ENCODE measurements around the gene AGBL1.

AGBL1 gene

GRCh38 chr15:86384186-86384585, 304.5 kb downstream of the AGBL1 start:
- TF ChIP-seq TAF1 (IDR thresholded peaks at IDR 0.05; ENCODE audit: low read depth) (no peak), CREB1 (IDR thresholded peaks at IDR 0.05; ENCODE audit: low read depth) (no peak), TEAD4 (IDR thresholded peaks at IDR 0.05) (no peak), TCF12 (IDR thresholded peaks at IDR 0.05; ENCODE audit: low read depth) (no peak), NFIC (IDR thresholded peaks at IDR 0.05) (no peak), EGR1 (IDR thresholded peaks at IDR 0.05) (no peak), CEBPB (IDR thresholded peaks at IDR 0.05) (no peak), EP300 (IDR thresholded peaks at IDR 0.05; ENCODE audit: borderline replicate concordance) (no peak), RAD21 (IDR thresholded peaks at IDR 0.05; ENCODE audit: low read depth) (no peak), REST (IDR thresholded peaks at IDR 0.05; ENCODE audit: low read depth) (no peak), YY1 (IDR thresholded peaks at IDR 0.05; ENCODE audit: low read depth) (no peak), MAX (IDR thresholded peaks at IDR 0.05) (no peak), USF1 (IDR thresholded peaks at IDR 0.05) (no peak), ZBTB7A (IDR thresholded peaks at IDR 0.05; ENCODE audit: low read depth) (no peak), FOXM1 (IDR thresholded peaks at IDR 0.05; ENCODE audit: borderline replicate concordance, low read depth) (no peak)

GRCh38 chr15:86392296-86392695, 312.6 kb downstream of the AGBL1 start:
- TF ChIP-seq TAF1 (IDR thresholded peaks at IDR 0.05; ENCODE audit: low read depth) (no peak), CEBPB (IDR thresholded peaks at IDR 0.05) (no peak), CREB1 (IDR thresholded peaks at IDR 0.05; ENCODE audit: low read depth) (no peak), REST (IDR thresholded peaks at IDR 0.05; ENCODE audit: low read depth) (no peak), FOXM1 (IDR thresholded peaks at IDR 0.05; ENCODE audit: borderline replicate concordance, low read depth) (no peak), EGR1 (IDR thresholded peaks at IDR 0.05) (no peak), RAD21 (IDR thresholded peaks at IDR 0.05; ENCODE audit: low read depth) (no peak), NFIC (IDR thresholded peaks at IDR 0.05) (no peak), TCF12 (IDR thresholded peaks at IDR 0.05; ENCODE audit: low read depth) (no peak), USF1 (IDR thresholded peaks at IDR 0.05) (no peak), YY1 (IDR thresholded peaks at IDR 0.05; ENCODE audit: low read depth) (no peak), EP300 (IDR thresholded peaks at IDR 0.05; ENCODE audit: borderline replicate concordance) (no peak), ZBTB7A (IDR thresholded peaks at IDR 0.05; ENCODE audit: low read depth) (no peak), TEAD4 (IDR thresholded peaks at IDR 0.05) (no peak)

- TF ChIP-seq NFIC (IDR thresholded peaks at IDR 0.05) (no peak), CREB1 (IDR thresholded peaks at IDR 0.05; ENCODE audit: low read depth) (no peak), RAD21 (IDR thresholded peaks at IDR 0.05; ENCODE audit: low read depth) (no peak), TEAD4 (IDR thresholded peaks at IDR 0.05) (no peak), EGR1 (IDR thresholded peaks at IDR 0.05) (no peak), EP300 (IDR thresholded peaks at IDR 0.05; ENCODE audit: borderline replicate concordance) (no peak), TAF1 (IDR thresholded peaks at IDR 0.05; ENCODE audit: low read depth) (no peak), CEBPB (IDR thresholded peaks at IDR 0.05) (no peak), TCF12 (IDR thresholded peaks at IDR 0.05; ENCODE audit: low read depth) (no peak), FOXM1 (IDR thresholded peaks at IDR 0.05; ENCODE audit: borderline replicate concordance, low read depth) (no peak)
Observed at GRCh38 chr15:86392874-86393273, 313.2 kb downstream of the AGBL1 start.

GRCh38 chr15:86394866-86395265, 315.2 kb downstream of the AGBL1 start:
- TF ChIP-seq CEBPB (IDR thresholded peaks at IDR 0.05) (no peak), ZBTB7A (IDR thresholded peaks at IDR 0.05; ENCODE audit: low read depth) (no peak), CREB1 (IDR thresholded peaks at IDR 0.05; ENCODE audit: low read depth) (no peak), EP300 (IDR thresholded peaks at IDR 0.05; ENCODE audit: borderline replicate concordance) (no peak), NFIC (IDR thresholded peaks at IDR 0.05) (no peak), YY1 (IDR thresholded peaks at IDR 0.05; ENCODE audit: low read depth) (no peak), EGR1 (IDR thresholded peaks at IDR 0.05) (no peak), TEAD4 (IDR thresholded peaks at IDR 0.05) (no peak), TAF1 (IDR thresholded peaks at IDR 0.05; ENCODE audit: low read depth) (no peak)

GRCh38 chr15:86399041-86399954, 319.6 kb downstream of the AGBL1 start:
- TF ChIP-seq NFIC (IDR thresholded peaks at IDR 0.05) (no peak), CEBPB (IDR thresholded peaks at IDR 0.05) (no peak), TAF1 (IDR thresholded peaks at IDR 0.05; ENCODE audit: low read depth) (no peak)

Data from Ishikawa (cell line).